HG03095 (cell line): ENCODE data around the gene HMGCS1.
"Not testable (repeated sequence)": the region's sequence is repeated elsewhere in the genome, so short reads cannot be mapped to it uniquely, and the experiment has no call there.

Experiments used
- ATAC-seq: cut with Tn5 transposase; IDR thresholded peaks from one replicate; pipeline ENCODE4 v1.9.1; 2021; ENCODE audit warnings: moderate library complexity; ENCODE audit not compliant: unreplicated experiment

The HMGCS1 gene

DNA sequence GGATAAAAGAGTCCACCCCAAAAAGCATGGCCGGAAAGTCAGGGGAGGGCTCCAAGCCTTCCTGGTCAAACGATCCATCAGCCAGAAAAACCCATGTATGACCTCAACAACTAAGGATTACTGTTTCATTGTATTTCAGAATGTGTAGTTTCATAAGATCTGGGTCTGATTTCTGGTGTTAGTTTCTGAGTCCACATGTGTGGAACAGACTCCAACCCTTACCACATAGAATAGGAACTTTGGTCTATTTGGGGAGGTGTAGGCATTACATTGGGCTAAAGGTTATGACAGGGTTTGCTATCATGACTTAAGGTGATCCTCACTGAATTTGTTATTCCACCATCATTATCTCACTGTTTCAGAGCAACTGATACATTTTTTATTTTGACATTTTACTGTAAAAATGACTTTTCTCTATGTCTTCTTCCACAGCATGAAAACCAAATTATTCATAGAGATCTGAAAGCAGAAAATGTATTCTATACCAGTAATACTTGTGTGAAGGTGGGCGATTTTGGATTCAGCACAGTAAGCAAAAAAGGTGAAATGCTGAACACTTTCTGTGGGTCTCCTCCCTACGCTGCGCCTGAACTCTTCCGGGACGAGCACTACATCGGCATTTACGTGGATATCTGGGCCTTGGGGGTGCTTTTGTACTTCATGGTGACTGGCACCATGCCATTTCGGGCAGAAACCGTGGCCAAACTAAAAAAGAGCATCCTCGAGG is 33.5 kb downstream of the HMGCS1 start:
- no peak for ATAC-seq

GRCh38 chr5:43275391-43275790 is 37.8 kb downstream of the HMGCS1 start:
- ATAC-seq: no peak

- no peak for ATAC-seq
Measured at GRCh38 chr5:43274435-43275114, 38.6 kb downstream of the HMGCS1 start.

DNA sequence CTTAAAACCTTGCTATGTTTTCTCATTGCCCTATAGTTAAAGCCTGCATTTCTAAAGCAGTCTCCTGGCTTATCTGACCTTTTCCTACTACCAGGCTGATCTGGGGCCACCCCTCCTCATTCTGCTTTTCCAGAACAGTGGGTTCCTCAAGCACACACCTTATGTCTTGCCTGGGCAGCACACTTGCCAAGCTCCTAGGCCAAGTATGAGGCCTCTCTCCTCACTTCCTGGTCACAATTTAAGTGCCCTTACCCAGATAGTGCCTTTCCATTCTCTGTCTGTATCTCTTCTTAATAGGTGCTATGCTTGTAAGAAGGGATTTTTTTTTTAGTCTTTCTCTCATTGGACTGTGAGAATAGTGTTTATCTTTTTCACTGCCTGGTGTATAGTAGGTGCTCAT is 39.7 kb downstream of the HMGCS1 start:
- ATAC-seq: no peak

DNA sequence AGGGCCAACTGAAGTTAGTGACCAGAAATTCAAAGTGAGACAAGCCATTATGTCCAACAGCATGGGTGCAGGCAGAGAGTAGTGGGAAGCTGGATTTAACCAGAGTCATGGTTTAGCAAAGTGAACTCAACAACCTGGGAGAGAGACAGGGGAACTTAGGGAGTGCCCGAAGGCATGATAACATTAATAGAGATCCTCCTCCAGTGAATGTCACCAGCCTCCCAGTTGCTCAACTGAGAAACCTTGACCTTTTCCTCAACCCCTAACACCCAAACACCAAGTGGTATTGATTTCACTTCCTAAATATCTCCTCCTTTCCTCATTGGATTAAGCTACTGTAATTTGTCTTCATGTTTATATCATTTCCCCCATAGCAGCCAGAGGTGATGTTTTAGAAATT is 42.6 kb downstream of the HMGCS1 start:
- no peak for ATAC-seq

- ATAC-seq: peak; percentile 60
Measured at GRCh38 chr5:43268188-43268820, 44.9 kb downstream of the HMGCS1 start.

DNA sequence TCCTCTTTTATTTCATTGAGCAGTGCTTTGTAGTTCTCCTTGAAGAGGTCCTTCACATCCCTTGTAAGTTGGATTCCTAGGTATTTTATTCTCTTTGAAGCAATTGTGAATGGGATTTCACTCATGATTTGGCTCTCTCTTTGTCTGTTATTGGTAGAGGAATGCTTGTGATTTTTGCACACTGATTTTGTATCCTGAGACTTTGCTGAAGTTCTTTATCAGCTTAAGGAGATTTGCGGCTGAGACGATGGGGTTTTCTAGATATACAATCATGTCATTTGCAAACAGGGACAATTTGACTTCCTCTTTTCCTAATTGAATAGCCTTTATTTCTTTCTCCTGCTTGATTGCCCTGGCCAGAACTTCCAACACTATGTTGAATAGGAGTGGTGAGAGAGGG is 50.9 kb downstream of the HMGCS1 start:
- ATAC-seq: not testable (repeated sequence)

- no peak for ATAC-seq
Measured at GRCh38 chr5:43258116-43258515, 55.1 kb downstream of the HMGCS1 start.

- ATAC-seq: no peak
Measured at GRCh38 chr5:43256261-43256966, 56.8 kb downstream of the HMGCS1 start.

- ATAC-seq: no peak
Measured at GRCh38 chr5:43255704-43256103, 57.5 kb downstream of the HMGCS1 start.

- ATAC-seq: no peak
Measured at GRCh38 chr5:43251754-43252153, 61.5 kb downstream of the HMGCS1 start.

DNA sequence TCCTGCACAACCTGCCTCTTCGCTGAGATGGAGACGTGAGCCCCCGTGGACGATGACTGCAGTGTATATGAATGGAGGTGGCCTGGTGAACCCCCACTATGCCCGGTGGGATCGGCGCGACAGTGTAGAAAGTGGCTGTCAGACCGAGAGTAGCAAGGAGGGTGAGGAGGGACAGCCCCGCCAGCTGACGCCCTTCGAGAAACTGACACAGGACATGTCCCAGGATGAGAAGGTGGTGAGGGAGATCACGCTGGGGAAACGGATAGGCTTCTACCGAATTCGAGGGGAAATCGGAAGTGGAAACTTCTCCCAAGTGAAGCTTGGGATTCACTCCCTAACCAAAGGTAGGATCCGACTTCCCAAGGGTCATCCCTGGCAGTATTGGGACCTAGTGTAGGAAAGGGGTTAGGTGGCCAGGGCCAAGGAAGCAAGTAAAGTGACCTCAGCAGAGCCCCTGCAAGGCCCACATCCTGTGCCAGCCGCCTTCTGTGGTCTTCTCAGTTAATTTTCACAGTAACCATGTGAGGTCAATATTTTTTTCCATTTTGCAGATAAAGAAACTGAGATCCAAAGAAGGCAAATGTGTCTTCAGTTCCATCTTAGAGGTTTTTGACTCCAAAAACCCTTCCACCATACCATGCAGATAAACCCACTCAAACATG is 67.4 kb downstream of the HMGCS1 start:
- ATAC-seq: peak; percentile 69

DNA sequence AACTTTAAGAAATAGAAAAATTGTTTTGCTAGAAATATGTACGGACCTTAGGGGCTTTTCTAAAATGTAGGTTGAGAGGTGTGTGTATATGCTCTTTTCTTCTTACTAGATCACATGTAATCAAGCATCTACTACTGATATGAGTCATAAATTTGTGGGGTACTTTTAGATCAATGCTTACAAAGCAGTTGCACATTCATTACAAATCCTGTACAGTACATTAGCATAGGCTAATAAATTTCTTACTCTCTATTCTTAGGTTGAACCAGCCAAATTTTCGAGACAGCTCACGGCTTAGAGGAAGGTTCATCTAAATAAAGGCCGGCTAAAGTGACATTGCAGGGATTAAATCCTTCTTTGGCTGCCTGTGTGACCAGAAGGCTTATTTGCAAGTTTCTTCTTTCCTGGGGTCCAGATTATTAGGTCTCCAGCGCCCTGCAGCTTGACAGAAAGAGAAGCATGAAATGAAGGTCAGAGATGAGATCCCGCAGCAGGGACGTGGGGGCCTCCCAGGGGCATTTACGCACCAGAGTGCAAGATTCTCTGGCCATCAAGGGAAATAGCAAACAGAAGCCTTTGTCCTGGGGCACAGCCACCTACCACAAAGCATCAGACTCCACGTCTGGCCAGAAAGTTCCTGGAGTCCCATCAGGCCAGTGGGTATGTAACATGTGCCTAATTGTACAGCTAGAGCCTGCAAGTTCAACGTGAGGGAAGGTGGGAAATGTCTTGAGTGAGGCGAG is 68.2 kb downstream of the HMGCS1 start:
- ATAC-seq: peak; percentile 60

DNA sequence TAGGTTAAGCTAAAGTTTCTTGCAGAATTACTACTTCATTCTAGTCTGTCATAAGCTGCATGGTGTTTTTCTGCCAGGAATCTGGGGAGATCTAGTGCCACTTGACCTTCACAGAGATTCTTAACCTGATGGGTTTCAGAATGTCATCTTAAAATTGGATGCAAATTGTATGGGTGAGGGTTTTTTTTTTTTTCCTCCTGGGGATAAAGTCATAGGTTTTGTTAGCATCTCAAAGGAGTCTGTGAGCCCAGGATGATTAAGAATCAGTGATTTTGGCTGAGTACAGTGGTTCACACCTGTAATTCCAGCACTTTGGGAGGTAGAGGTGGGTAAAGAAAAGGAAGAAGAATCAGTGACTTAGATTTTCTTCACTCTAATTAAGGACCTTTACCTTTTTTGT is 69.9 kb downstream of the HMGCS1 start:
- ATAC-seq: no peak

- ATAC-seq: no peak
Measured at GRCh38 chr5:43242196-43242595, 71.0 kb downstream of the HMGCS1 start.
